ENCODE data around the gene SPATA3.

DNA sequence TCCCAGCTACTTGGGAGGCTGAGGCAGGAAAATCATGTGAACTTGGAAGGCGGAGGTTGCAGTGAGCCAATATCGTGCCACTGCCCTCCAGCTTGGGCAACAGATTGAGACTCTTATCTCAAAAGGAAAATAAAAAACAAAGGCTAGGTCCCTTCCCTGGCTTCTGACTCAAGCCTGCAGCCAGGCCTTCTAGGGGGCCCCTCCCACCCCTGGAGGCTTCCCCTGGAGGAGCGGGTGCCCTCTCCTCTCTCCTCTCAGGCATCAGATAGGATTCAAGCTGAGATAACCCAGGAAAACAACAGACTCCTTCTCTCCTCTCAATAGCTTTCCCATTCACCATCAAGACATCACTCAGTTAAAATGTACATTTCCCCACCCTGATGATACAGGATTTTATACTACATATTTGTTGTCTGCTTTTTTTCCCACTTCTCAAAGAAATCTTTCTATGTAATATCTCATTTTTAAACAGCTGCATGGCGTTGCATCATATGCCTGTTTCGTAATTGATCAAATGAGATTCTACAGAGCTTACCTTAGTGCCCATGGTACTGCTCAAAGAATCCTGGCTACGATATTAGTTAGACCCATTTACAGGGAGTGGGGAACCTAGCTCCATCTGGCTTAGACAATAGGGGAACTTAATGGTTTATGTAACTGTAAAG is 20.8 kb downstream of the SPATA3 start:
- TF ChIP-seq, protein P1, sequence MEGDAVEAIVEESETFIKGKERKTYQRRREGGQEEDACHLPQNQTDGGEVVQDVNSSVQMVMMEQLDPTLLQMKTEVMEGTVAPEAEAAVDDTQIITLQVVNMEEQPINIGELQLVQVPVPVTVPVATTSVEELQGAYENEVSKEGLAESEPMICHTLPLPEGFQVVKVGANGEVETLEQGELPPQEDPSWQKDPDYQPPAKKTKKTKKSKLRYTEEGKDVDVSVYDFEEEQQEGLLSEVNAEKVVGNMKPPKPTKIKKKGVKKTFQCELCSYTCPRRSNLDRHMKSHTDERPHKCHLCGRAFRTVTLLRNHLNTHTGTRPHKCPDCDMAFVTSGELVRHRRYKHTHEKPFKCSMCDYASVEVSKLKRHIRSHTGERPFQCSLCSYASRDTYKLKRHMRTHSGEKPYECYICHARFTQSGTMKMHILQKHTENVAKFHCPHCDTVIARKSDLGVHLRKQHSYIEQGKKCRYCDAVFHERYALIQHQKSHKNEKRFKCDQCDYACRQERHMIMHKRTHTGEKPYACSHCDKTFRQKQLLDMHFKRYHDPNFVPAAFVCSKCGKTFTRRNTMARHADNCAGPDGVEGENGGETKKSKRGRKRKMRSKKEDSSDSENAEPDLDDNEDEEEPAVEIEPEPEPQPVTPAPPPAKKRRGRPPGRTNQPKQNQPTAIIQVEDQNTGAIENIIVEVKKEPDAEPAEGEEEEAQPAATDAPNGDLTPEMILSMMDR (IDR thresholded peaks at IDR 0.05): no peak
- TF ChIP-seq POLR2A (IDR thresholded peaks at IDR 0.05) (no peak), POLR2AphosphoS5 (IDR thresholded peaks at IDR 0.05; ENCODE audit: insufficient read depth in 1 of 2, low read depth in 1 of 2) (no peak)
